ENCODE data around the gene CACNA2D2. TPM values are rescaled to one million over a fixed set of nuclear protein-coding genes. Genes with fewer than 3 reads are reported as not detected.

CACNA2D2 gene
- total RNA-seq, 1 experiment from 2014 or later, result 0.59 TPM

DNA sequence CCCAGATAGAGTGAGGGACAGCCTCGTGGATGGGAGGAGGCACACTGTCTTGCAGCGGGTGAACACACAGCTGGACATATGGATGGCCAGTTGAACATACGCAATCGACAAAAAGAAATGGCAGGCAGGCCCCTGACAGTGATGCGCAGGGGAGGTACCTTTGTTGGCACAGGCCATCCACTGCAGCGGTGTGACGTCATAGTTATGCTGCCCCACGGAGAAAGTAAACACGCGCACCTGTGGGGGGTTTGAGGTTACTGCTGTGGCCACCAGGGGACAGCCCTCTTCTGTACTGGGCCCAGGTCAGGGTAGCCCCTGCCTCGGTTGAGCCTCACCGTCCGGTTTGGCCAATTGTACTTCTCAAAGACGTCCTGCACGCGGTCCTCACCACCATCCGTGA, 124.7 kb downstream of the CACNA2D2 start:
- POLR2A ChIA-PET, result no interaction called here
- H3K4me3 ChIP-seq (ENCODE audit: low read depth in 2 of 2, low read length in 2 of 2), result no peak overlapping the region
- ATAC-seq, result no peak
- intact Hi-C loops (cut with micrococcal nuclease; ENCODE audit: unreplicated experiment) (loop anchor here (10.0 kb wide), 1 partner anchor 166 kb away; no protein-coding TSS in a partner anchor), in situ Hi-C loops (cut with HindIII; ENCODE audit: low pct_unique_long_range_greater_than_20kb, low sequenced_read_pairs) (no loop called here)
- no peaks in the 10 kb centered on the region for H3K27me3 ChIP-seq (ENCODE audit: control insufficient read depth, insufficient read depth, low read length)
- H3K36me3 ChIP-seq (ENCODE audit: control insufficient read depth, insufficient read depth, low read length), result no peaks in the 10 kb centered on the region
- no peaks in the 10 kb centered on the region for H3K9me3 ChIP-seq (ENCODE audit: control insufficient read depth, insufficient read depth, low read depth, low read length)
- TF ChIP-seq, protein P1, sequence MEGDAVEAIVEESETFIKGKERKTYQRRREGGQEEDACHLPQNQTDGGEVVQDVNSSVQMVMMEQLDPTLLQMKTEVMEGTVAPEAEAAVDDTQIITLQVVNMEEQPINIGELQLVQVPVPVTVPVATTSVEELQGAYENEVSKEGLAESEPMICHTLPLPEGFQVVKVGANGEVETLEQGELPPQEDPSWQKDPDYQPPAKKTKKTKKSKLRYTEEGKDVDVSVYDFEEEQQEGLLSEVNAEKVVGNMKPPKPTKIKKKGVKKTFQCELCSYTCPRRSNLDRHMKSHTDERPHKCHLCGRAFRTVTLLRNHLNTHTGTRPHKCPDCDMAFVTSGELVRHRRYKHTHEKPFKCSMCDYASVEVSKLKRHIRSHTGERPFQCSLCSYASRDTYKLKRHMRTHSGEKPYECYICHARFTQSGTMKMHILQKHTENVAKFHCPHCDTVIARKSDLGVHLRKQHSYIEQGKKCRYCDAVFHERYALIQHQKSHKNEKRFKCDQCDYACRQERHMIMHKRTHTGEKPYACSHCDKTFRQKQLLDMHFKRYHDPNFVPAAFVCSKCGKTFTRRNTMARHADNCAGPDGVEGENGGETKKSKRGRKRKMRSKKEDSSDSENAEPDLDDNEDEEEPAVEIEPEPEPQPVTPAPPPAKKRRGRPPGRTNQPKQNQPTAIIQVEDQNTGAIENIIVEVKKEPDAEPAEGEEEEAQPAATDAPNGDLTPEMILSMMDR (IDR thresholded peaks at IDR 0.05), result no peak
- TF ChIP-seq, protein P2, sequence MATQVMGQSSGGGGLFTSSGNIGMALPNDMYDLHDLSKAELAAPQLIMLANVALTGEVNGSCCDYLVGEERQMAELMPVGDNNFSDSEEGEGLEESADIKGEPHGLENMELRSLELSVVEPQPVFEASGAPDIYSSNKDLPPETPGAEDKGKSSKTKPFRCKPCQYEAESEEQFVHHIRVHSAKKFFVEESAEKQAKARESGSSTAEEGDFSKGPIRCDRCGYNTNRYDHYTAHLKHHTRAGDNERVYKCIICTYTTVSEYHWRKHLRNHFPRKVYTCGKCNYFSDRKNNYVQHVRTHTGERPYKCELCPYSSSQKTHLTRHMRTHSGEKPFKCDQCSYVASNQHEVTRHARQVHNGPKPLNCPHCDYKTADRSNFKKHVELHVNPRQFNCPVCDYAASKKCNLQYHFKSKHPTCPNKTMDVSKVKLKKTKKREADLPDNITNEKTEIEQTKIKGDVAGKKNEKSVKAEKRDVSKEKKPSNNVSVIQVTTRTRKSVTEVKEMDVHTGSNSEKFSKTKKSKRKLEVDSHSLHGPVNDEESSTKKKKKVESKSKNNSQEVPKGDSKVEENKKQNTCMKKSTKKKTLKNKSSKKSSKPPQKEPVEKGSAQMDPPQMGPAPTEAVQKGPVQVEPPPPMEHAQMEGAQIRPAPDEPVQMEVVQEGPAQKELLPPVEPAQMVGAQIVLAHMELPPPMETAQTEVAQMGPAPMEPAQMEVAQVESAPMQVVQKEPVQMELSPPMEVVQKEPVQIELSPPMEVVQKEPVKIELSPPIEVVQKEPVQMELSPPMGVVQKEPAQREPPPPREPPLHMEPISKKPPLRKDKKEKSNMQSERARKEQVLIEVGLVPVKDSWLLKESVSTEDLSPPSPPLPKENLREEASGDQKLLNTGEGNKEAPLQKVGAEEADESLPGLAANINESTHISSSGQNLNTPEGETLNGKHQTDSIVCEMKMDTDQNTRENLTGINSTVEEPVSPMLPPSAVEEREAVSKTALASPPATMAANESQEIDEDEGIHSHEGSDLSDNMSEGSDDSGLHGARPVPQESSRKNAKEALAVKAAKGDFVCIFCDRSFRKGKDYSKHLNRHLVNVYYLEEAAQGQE (IDR thresholded peaks at IDR 0.05; ENCODE audit: insufficient read depth in 1 of 2, low read depth in 2 of 2, low read length in 1 of 2), result no peak
- no peak for TF ChIP-seq TCF7L2 (IDR thresholded peaks at IDR 0.05; ENCODE audit: low read depth, low read length)
- no peak for TF ChIP-seq SIN3A (IDR thresholded peaks at IDR 0.05; ENCODE audit: borderline replicate concordance, insufficient read depth, low read depth, low read length)
- no peak for TF ChIP-seq POLR2AphosphoS5 (IDR thresholded peaks at IDR 0.05; ENCODE audit: low read depth, low read length)
- no peak overlapping the region for H3K27ac ChIP-seq (ENCODE audit: low read length)
- CTCF ChIA-PET, result no interaction called here
- BruUV-seq (replicated peaks), result no TSS peak
- DNase-seq (ENCODE audit: low read depth, low spot score), result no peak
- H3K4me1 ChIP-seq (ENCODE audit: control insufficient read depth, insufficient read depth, low read length), result no peaks in the 10 kb centered on the region

DNA sequence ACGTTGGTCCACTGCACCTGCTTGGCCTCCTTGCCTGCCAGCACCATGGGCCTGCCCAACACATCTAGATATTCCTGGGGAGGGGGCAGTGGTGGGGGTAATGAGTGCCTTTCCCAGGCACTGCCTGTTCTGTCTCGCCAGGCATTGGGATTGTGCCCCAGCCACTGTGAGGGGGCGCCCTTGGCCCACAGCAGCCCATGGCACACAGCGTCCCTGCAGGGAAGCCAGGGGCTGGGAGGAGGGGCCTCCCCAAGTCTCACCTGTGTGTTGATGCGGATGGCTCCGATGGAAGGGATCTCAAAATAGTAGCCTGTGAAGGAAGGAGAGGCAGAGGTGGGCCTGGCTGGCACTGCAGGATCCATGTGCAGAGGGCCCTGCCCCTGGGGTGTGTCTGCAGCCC, 125.4 kb downstream of the CACNA2D2 start:
- H3K27ac ChIP-seq (ENCODE audit: low read length), result no peak overlapping the region
- TF ChIP-seq SIN3A (IDR thresholded peaks at IDR 0.05; ENCODE audit: borderline replicate concordance, insufficient read depth, low read depth, low read length), result no peak
- TF ChIP-seq POLR2AphosphoS5 (IDR thresholded peaks at IDR 0.05; ENCODE audit: low read depth, low read length), result no peak
- no peak for TF ChIP-seq TCF7L2 (IDR thresholded peaks at IDR 0.05; ENCODE audit: low read depth, low read length)
- TF ChIP-seq, protein P1 (IDR thresholded peaks at IDR 0.05), result no peak
- TF ChIP-seq, protein P2 (IDR thresholded peaks at IDR 0.05; ENCODE audit: insufficient read depth in 1 of 2, low read depth in 2 of 2, low read length in 1 of 2), result no peak
- intact Hi-C loops (cut with micrococcal nuclease; ENCODE audit: unreplicated experiment), result loop anchor here (10.0 kb wide), 1 partner anchor 167 kb away; no protein-coding TSS in a partner anchor
- no peak overlapping the region for H3K4me3 ChIP-seq (ENCODE audit: low read depth in 2 of 2, low read length in 2 of 2)
- no peak for ATAC-seq
- no peaks in the 10 kb centered on the region for H3K9me3 ChIP-seq (ENCODE audit: control insufficient read depth, insufficient read depth, low read depth, low read length)
- no peaks in the 10 kb centered on the region for H3K27me3 ChIP-seq (ENCODE audit: control insufficient read depth, insufficient read depth, low read length)
- POLR2A ChIA-PET, result no interaction called here
- no peaks in the 10 kb centered on the region for H3K4me1 ChIP-seq (ENCODE audit: control insufficient read depth, insufficient read depth, low read length)
- no peak for DNase-seq (ENCODE audit: low read depth, low spot score)
- CTCF ChIA-PET, result no interaction called here
- in situ Hi-C loops (cut with HindIII; ENCODE audit: low pct_unique_long_range_greater_than_20kb, low sequenced_read_pairs), result no loop called here
- no peaks in the 10 kb centered on the region for H3K36me3 ChIP-seq (ENCODE audit: control insufficient read depth, insufficient read depth, low read length)
- BruUV-seq (replicated peaks), result no TSS peak
